Skeletal muscle satellite cell (primary cell): ENCODE results near the gene SDHD.

Experiments used
- H3K27me3 ChIP-seq: 2 replicates; pipeline ENCODE4 v1.7.0; 2013; ENCODE audit warnings: low read length; ENCODE audit not compliant: control insufficient read depth, insufficient read depth
- H3K36me3 ChIP-seq: 2 replicates; pipeline ENCODE4 v1.7.0; 2013; ENCODE audit warnings: mild to moderate bottlenecking, control low read depth, low read length; ENCODE audit not compliant: insufficient read depth
- H3K4me1 ChIP-seq: 2 replicates; pipeline ENCODE4 v1.7.0; 2013; ENCODE audit warnings: low read length; ENCODE audit not compliant: control insufficient read depth, insufficient read depth
- H3K4me2 ChIP-seq: 2 replicates; pipeline ENCODE4 v1.7.0; 2013; ENCODE audit warnings: mild to moderate bottlenecking, low read length
- H3K4me3 ChIP-seq: 2 replicates; pipeline ENCODE4 v1.7.0; 2013; ENCODE audit warnings: low read length
- H3K9ac ChIP-seq: 2 replicates; pipeline ENCODE4 v1.7.0; 2013; ENCODE audit warnings: mild to moderate bottlenecking, low read depth, low read length, moderate library complexity
- H3K9me3 ChIP-seq: replicated peaks from 2 replicates; pipeline ENCODE4 v1.7.0; 2013; ENCODE audit warnings: mild to moderate bottlenecking, control low read depth, low read length

The SDHD gene

DNA sequence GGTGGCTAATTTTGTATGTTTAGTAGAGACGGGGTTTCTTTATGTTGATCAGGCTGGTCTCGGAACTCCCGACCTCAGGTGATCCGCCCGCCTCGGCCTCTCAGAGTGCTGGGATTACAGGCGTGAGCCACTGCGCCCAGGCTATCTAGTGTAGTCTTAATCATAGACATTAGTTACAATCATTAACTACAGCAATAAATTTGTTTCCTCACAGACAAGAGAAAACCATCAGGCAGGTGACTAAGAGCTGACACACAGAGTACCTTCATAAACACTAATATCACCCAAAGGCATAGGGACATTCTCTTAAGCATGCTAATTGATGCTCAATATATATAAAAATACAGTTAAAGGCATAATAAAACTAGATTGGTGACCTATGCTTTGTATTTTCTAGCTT is 19.4 kb downstream of the SDHD start:
- H3K4me2 ChIP-seq: no peak overlapping the region
- H3K9ac ChIP-seq: no peak overlapping the region
- peaks cover under 1% of the 10 kb centered on the region for H3K4me1 ChIP-seq
- no peaks in the 10 kb centered on the region for H3K36me3 ChIP-seq
- H3K27me3 ChIP-seq: no peaks in the 10 kb centered on the region
- no peaks in the 10 kb centered on the region for H3K9me3 ChIP-seq
- H3K4me3 ChIP-seq: no peak overlapping the region

DNA sequence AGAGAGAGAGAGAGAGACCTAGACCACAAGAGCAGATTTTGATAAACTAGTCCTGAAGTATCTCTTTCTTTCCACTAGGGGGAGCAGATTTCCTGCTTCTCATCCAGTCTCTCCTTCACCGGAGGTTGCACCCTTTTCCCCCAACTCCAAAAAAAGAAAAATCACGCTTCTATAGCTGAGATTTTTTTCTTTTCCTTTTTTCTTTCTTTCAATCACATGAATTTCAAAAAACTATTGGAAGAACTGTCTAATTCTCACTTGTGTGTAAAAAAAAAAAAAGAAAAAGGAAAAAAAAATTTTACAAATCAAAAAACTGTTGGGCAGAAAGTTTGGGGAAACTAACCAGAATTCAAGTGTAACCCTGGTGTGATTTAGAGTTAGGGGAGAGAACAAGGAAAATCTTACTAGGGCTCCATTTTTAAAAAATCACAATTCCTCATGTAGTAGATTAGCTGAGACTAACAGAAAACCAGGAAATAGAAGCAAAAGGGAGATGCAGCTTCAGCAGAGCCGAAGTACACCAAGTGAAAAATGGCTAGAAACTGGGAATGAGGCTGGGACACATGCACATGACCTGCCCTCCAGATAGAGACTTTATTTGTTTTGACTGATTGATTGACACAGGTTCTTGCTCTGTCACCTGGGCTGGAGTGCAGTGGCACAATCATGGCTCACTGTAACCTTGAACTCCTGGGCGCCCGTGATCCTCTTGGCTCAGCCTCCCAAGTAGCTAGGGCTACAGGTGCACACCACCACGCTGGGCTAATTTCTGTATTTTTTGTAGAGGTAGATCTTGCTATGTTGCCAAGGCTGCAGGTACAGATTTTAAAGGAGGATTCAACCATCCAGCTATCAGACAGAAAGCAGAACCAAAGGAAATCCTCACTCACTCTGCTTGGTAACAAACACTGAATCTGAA is 27.1 kb downstream of the SDHD start:
- Histone ChIP-seq H3K4me2 (no peak overlapping the region), H3K9me3 (no peaks in the 10 kb centered on the region), H3K27me3 (no peaks in the 10 kb centered on the region), H3K4me1 (no peaks in the 10 kb centered on the region), H3K9ac (peak overlapping the region; percentile 26), H3K36me3 (no peaks in the 10 kb centered on the region), H3K4me3 (no peak overlapping the region)

DNA sequence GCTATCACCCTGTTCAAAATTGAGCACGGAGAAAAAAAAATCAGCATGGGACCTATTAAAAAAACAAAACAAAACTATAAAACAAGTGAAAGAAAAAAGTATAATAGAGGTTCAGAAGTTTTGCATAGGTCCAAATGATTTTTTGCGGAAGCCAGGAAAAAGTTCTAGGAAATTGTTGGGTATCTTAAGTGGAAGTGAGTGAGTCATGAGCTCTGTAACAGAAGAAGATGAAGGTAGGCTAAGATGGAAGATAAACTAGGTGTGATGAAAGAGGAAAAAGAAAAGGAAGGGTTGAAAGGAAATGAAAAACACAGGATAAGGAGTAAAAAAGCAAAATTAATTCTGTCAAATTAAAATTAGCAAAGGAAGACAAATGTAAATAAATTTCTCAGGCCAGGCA is 27.8 kb downstream of the SDHD start:
- Histone ChIP-seq H3K27me3 (no peaks in the 10 kb centered on the region), H3K9me3 (no peaks in the 10 kb centered on the region), H3K4me1 (peaks cover 3% of the 10 kb centered on the region), H3K36me3 (no peaks in the 10 kb centered on the region), H3K9ac (no peak overlapping the region), H3K4me3 (no peak overlapping the region), H3K4me2 (no peak overlapping the region)

DNA sequence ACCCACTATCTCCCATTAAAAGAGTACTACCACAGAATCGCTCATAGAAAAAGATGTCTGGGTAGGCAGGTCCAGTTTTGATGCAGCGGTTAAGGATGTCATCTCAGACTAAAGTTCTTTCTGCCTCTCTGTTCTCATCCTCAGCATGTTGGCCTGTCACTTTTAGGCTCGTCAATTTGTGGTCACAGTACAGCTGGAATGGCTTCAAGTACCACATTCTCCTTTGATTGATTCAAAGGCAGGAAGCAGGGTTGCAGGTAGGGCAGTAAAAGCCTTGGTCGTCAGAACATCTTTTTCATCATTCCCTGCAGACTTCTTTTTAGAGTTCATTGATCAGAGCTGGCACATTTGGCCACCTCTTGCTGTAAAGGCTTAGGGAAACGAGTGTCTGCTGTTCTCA is 28.7 kb downstream of the SDHD start:
- H3K9ac ChIP-seq: no peak overlapping the region
- H3K27me3 ChIP-seq: no peaks in the 10 kb centered on the region
- no peaks in the 10 kb centered on the region for H3K36me3 ChIP-seq
- no peaks in the 10 kb centered on the region for H3K9me3 ChIP-seq
- H3K4me2 ChIP-seq: no peak overlapping the region
- no peak overlapping the region for H3K4me3 ChIP-seq
- peaks cover 12% of the 10 kb centered on the region for H3K4me1 ChIP-seq

DNA sequence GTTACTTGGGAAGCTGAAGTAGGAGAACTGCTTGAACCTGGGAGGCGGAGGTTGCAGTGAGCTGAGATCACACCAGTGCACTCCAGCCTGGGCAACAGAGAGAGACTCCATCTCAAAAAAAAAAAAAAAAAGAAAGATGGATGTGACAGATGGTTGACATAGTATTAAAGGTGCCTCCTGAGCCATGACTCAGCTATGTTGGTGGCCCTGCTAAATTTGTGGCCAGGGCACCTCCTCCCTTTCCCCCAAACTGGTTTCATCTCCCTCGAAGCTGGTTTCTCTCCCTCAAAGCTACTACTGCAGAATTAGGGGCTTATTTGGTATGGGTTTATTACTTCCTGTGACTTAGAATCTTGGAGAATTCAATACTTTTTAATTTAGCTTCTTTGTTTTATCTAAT is 31.5 kb downstream of the SDHD start:
- H3K36me3 ChIP-seq: no peaks in the 10 kb centered on the region
- no peak overlapping the region for H3K4me3 ChIP-seq
- peaks cover 20% of the 10 kb centered on the region for H3K4me1 ChIP-seq
- H3K27me3 ChIP-seq: no peaks in the 10 kb centered on the region
- H3K9ac ChIP-seq: no peak overlapping the region
- H3K9me3 ChIP-seq: no peaks in the 10 kb centered on the region
- no peak overlapping the region for H3K4me2 ChIP-seq

DNA sequence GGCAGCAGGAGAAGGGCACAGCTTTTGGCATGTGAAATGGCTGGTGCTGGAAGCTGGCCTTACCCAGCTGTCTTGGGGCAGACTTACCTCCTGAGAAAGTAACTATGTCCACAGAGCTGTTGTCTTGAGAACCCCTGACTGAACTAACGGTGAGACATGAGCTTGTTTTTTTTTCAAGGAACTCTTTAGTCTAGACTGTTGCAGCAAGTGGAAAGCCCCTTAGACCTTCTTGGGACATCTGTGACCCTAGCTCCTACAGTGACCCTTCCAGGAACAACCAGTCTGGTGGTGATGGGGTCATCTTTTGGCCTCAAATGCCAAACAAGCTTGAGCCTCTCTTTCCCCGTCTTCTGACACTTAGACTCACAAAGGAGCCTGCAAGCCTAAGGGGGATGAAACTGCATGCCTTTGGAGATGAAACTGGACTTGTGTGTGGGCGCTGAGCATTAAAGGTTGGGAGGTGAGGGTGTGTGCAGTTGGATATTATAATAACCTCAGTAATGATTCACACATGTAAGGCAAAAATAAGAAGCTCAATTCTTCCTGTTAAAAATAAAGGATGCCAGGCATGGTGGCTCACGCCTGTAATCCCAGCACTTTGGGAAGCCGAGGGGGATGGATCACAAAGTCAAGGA is 35.4 kb downstream of the SDHD start:
- H3K27me3 ChIP-seq: no peaks in the 10 kb centered on the region
- no peak overlapping the region for H3K4me2 ChIP-seq
- H3K9ac ChIP-seq: no peak overlapping the region
- H3K4me1 ChIP-seq: peaks cover 20% of the 10 kb centered on the region
- H3K4me3 ChIP-seq: no peak overlapping the region
- no peaks in the 10 kb centered on the region for H3K9me3 ChIP-seq
- H3K36me3 ChIP-seq: no peaks in the 10 kb centered on the region

DNA sequence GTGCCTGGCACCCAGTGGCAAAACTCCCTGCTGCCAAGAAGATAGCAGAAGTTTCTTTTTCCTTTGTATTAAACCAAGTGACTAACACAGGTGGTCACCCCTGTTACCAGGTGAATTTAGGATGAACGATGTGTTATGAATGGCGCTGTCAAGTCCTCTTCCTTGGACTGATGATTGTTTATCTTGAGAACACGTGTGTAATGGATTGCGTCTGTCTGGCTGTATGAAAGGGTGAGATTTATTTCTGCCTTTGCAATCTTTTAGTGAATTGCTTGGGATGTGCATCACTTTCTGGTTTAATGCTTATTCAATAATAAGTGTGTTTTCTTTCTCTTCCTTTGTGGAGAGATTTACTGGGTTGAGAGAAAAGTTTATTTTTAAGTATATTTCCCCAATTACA is 36.5 kb downstream of the SDHD start:
- no peaks in the 10 kb centered on the region for H3K36me3 ChIP-seq
- H3K4me2 ChIP-seq: no peak overlapping the region
- peaks cover 20% of the 10 kb centered on the region for H3K4me1 ChIP-seq
- H3K27me3 ChIP-seq: no peaks in the 10 kb centered on the region
- no peak overlapping the region for H3K9ac ChIP-seq
- no peaks in the 10 kb centered on the region for H3K9me3 ChIP-seq
- no peak overlapping the region for H3K4me3 ChIP-seq

DNA sequence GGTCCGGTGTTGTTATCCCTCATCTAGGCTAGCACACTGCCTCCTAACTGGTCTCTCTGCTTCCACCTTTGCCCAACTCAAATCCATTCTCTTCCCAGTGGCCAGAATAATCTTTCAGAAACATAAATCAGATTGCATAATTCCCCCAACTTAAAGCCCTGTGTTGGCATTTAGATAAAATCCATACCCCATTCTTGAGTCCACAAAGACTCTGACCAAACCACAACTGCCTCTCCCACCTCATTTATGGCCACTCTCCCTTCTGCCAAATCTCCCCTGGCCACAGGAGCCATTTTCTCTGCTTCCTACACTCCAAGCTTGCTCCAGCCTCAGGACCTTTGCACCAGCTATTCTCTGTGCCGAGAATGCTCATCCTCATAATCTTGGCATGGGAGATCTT is 40.4 kb downstream of the SDHD start:
- Histone ChIP-seq H3K9ac (no peak overlapping the region), H3K4me2 (no peak overlapping the region), H3K4me3 (no peak overlapping the region), H3K27me3 (no peaks in the 10 kb centered on the region), H3K36me3 (no peaks in the 10 kb centered on the region), H3K4me1 (peaks cover 12% of the 10 kb centered on the region), H3K9me3 (no peaks in the 10 kb centered on the region)

DNA sequence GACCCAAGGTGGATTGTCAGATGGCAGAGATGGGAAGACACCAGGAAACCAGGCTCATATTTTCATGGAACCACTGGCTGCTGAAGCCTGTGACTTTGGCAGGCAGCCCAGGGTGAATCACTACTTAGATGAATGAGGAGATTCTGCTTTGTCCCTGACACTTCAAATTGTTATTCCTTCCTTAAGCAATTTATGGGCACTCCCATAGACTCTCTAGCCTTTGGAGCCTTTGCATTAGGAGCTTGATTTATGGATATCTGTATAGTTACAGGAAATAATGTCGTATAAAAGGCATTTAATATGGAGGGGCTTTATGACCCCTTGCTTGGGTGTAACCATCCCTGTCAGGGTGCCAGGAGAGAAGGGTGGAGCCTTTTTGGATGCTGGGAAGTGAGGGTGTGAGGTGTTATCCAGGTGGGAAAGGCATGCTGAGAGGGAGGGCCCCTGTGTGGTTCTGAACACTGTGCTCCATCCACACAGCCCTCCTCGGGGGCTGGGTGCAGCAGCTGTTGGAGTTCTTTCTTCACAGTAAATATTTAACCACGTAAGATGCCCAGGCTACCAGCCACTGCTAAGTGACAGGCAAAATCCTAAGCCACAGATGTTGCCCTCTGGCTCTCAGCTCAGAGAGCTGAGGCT is 41.9 kb downstream of the SDHD start:
- Histone ChIP-seq H3K36me3 (no peaks in the 10 kb centered on the region), H3K9ac (no peak overlapping the region), H3K4me1 (peaks cover 9% of the 10 kb centered on the region), H3K4me2 (peak overlapping the region; percentile 21), H3K9me3 (no peaks in the 10 kb centered on the region), H3K27me3 (no peaks in the 10 kb centered on the region), H3K4me3 (no peak overlapping the region)

DNA sequence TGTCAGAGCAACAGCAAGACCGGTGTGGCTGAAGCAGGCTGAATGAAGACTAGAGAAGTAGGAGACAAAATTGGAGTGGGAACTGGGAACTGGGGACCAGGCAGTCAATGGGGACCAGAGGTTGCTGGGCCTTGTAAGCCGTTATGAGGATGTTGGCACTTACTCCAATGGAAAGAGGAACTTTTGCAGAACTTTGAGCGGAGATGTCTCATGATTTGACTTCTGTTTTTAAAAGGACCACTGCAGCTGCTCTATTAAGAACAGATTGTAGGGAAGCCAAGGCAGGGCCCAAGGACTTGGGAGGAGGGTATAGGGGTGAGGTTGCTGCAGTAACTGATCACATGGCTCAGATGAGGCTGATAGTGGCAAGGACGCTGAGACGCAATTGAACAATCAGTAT is 43.0 kb downstream of the SDHD start:
- H3K4me3 ChIP-seq: no peak overlapping the region
- no peaks in the 10 kb centered on the region for H3K27me3 ChIP-seq
- no peak overlapping the region for H3K4me2 ChIP-seq
- no peak overlapping the region for H3K9ac ChIP-seq
- H3K9me3 ChIP-seq: no peaks in the 10 kb centered on the region
- no peaks in the 10 kb centered on the region for H3K36me3 ChIP-seq
- peaks cover 9% of the 10 kb centered on the region for H3K4me1 ChIP-seq

DNA sequence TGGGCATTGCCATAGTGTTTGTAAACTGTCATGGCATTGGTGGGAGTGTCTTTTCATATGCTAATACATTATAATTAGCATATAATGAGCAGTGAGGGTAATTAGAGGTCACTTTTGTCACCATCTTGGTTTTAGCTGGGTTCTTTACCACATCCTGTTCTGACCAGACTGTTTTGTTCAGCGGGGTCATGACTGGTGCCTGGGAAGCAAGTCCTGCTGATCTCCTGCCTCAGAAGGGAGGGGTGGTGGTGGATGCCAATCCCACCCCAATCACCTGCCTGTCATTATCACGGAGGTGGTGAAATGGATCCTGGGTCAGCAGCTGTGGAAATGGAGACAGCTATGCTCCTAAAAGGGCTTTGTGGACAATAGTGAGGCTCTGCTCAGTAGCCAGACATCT is 46.1 kb downstream of the SDHD start:
- Histone ChIP-seq H3K27me3 (no peaks in the 10 kb centered on the region), H3K9me3 (no peaks in the 10 kb centered on the region), H3K36me3 (no peaks in the 10 kb centered on the region), H3K4me3 (no peak overlapping the region), H3K9ac (no peak overlapping the region), H3K4me1 (peaks cover 9% of the 10 kb centered on the region), H3K4me2 (no peak overlapping the region)
